Heart left ventricle (tissue), 16 donors: ENCODE data around the gene CCNT2. TPM values are rescaled to one million over a fixed set of nuclear protein-coding genes. Genes with fewer than 3 reads are reported as not detected.
"Not testable (repeated sequence)": the region's sequence is repeated elsewhere in the genome, so short reads cannot be mapped to it uniquely, and the experiment has no call there.

Experiments
- ATAC-seq, 4 donors: fragments of 200-7000 bp; cut with Tn5 transposase; one replicate each; pipeline ENCODE4 v1.9.1; 2020 to 2022; ENCODE audit warnings: moderate library complexity in 4 of 4, mild to moderate bottlenecking in 3 of 4, moderate number of reproducible peaks in 1 of 4
- DNase-seq, 5 donors: peaks; one replicate each; pipeline ENCODE4 v3.0.0-alpha.2; 2020
- H3K27ac ChIP-seq, 12 donors: fragments of 200-600 bp; sonication (generic) in 4 of 12; one replicate each; pipeline versions ENCODE4 v1.5.0 to v1.8.0; 2016 to 2022; ENCODE audit warnings: mild to moderate bottlenecking in 2 of 12
- H3K27me3 ChIP-seq, 9 donors: fragments of 200-600 bp; sonication (generic) in 2 of 9; one replicate each; pipeline versions ENCODE4 v1.5.1 to v1.8.0; 2016 to 2022; ENCODE audit warnings: mild to moderate bottlenecking in 3 of 9
- H3K36me3 ChIP-seq, 9 donors: fragments of 200-600 bp; sonication (generic) in 2 of 9; one replicate each; pipeline versions ENCODE4 v1.5.0 to v1.8.0; 2018 to 2022; ENCODE audit warnings: mild to moderate bottlenecking in 2 of 9
- H3K4me1 ChIP-seq, 12 donors: fragments of 200-600 bp; sonication (generic) in 4 of 12; one replicate each; pipeline versions ENCODE4 v1.5.0 to v1.8.0; 2016 to 2022; ENCODE audit warnings: mild to moderate bottlenecking in 3 of 12
- H3K4me3 ChIP-seq, 12 donors: fragments of 200-600 bp; sonication (generic) in 4 of 12; one replicate each; pipeline versions ENCODE4 v1.5.0 to v1.8.0; 2017 to 2022; ENCODE audit warnings: mild to moderate bottlenecking in 9 of 12, moderate library complexity in 4 of 12
- H3K9me3 ChIP-seq, 12 donors: fragments of 200-600 bp; sonication (generic) in 4 of 12; one replicate each; pipeline versions ENCODE4 v1.5.0 to v1.8.0; 2016 to 2022; ENCODE audit warnings: mild to moderate bottlenecking in 1 of 12
- POLR2A ChIP-seq, 2 donors: fragments of 450-650 bp; IDR thresholded peaks; one replicate each; pipeline ENCODE4 v1.6.1; 2017; ENCODE audit warnings: antibody characterized with exemption in 2 of 2, mild to moderate bottlenecking in 2 of 2, moderate library complexity in 2 of 2
- WGBS, 4 donors: extraction: QIAGEN DNeasy Blood & Tissue Kit in 2 of 4; methylation state at CpG; one replicate each; pipeline versions ENCODE4 v1.1.5 to v1.1.7; 2013 to 2018; 5-methylcytosine and 5-hydroxymethylcytosine counted together
- intact Hi-C, 10 donors: fragments of 100-400 bp; cut with DNase I; formaldehyde crosslinking; loops; one replicate each; pipeline versions ENCODE4 v1.11.1 to v1.14.2; 2022
- polyA plus RNA-seq, 2 donors: library from polyadenylated mRNA; stranded (reverse); fragments of 200-250 nt; gene quantifications; one replicate each; pipeline ENCODE4 v1.2.3, GENCODE V29; 2013
- total RNA-seq, 9 donors: library from RNA; depleted of rRNA in 2 of 9; stranded (reverse); fragments of >200 nt in 2 of 9; fragmentation: NEBNext Ultra II Directional in 3 of 9; extraction: Animal tissue kit (Norgen Biotek cat#: 25700) in 3 of 9; gene quantifications; one replicate each; pipeline versions ENCODE4 v1.1.0 to v1.2.4, GENCODE V29; 2016 to 2023
- TF ChIP-seq, protein P1 (sequence below), 12 donors: fragments of 200-600 bp; sonication (generic) in 4 of 12; IDR thresholded peaks; one replicate each; pipeline versions ENCODE4 v1.5.0 to v1.8.0; 2018 to 2022; ENCODE audit warnings: antibody characterized with exemption in 12 of 12, mild to moderate bottlenecking in 5 of 12
- donor health status: ischemic (EF 13 %, LVEDD 7.1; RV severe dilation, severe dysfunction).
- donor health status: healthy with polysubstance abuse.
- donor health status: DM: no; HTN: yes; CAD: no.
- donor health status: DM: no; HTN: no; CAD: no.
- donor health status: ischemic (EF 25% LVEDD 6.9; RV normal size, moderate dysfunction).
- donor health status: ischemic (EF 25% LVEDD 5.7; RV mildly dilated, moderate dysfunction).
- donor health status: healthy.
- donor health status: DM: yes; HTN: yes; CAD: no.
- donor health status: ischemic (EF 35%, LVEDD 5.7; RV mildly dilated, moderate dysfunction).
- donor health status: nonischemic (EF 11% LVEDD 7.7; RV severe dilation, severe dysfunction).
- donor health status: DM: yes; HTN: yes; CAD: no.
- donor health status: PGD.
- donor health status: ischemic (EF 29% LVEDD 5.4; RV normal size, mild dysfunction).
- donor health status: nonischemic (EF 23%, LVEDD 6.1; RV moderate dilation, normal function).

The CCNT2 gene
- total and polyA plus RNA-seq, 11 donors: 6.7 to 26.8 (median 19.2) TPM

GRCh38 chr2:134975281-134976009, 56.8 kb downstream of the CCNT2 start:
- peak in 3 of 4 donors; percentile 28 to 55 (median 49) for ATAC-seq
- WGBS, 4 donors: 84 to 95% (median 87%) methylated on average over 2 to 6 of the region's 6 CpGs
- no peaks in the 10 kb centered on the region for H3K27me3 ChIP-seq

GRCh38 chr2:134976074-134976702, 57.6 kb downstream of the CCNT2 start:
- Histone ChIP-seq H3K36me3 (no peaks in the 10 kb centered on the region), H3K27ac (no peak overlapping the region), H3K9me3 (peaks cover 0 to 26% (median 8%) of the 10 kb centered on the region in 12 donors), H3K4me3 (no peak overlapping the region), H3K4me1 (peaks cover 0 to 10% (median 0%) of the 10 kb centered on the region in 12 donors), H3K27me3 (no peaks in the 10 kb centered on the region)
- TF ChIP-seq, protein P1, sequence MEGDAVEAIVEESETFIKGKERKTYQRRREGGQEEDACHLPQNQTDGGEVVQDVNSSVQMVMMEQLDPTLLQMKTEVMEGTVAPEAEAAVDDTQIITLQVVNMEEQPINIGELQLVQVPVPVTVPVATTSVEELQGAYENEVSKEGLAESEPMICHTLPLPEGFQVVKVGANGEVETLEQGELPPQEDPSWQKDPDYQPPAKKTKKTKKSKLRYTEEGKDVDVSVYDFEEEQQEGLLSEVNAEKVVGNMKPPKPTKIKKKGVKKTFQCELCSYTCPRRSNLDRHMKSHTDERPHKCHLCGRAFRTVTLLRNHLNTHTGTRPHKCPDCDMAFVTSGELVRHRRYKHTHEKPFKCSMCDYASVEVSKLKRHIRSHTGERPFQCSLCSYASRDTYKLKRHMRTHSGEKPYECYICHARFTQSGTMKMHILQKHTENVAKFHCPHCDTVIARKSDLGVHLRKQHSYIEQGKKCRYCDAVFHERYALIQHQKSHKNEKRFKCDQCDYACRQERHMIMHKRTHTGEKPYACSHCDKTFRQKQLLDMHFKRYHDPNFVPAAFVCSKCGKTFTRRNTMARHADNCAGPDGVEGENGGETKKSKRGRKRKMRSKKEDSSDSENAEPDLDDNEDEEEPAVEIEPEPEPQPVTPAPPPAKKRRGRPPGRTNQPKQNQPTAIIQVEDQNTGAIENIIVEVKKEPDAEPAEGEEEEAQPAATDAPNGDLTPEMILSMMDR (IDR thresholded peaks at IDR 0.05): no peak
- TF ChIP-seq POLR2A (IDR thresholded peaks at IDR 0.05): no peak
- intact Hi-C loops: no loop called here
- peak in 3 of 4 donors; percentile 48 to 65 (median 52) for ATAC-seq
- no peak for DNase-seq
- WGBS, 4 donors: 44 to 62% (median 52%) methylated on average over 3 of the region's 3 CpGs

More at GRCh38 chr2:134975281-134976009, 56.8 kb downstream of the CCNT2 start:
- Histone ChIP-seq H3K4me1 (peaks cover 0 to 10% (median 0%) of the 10 kb centered on the region in 12 donors), H3K4me3 (no peak overlapping the region), H3K36me3 (no peaks in the 10 kb centered on the region), H3K9me3 (peaks cover 0 to 26% (median 8%) of the 10 kb centered on the region in 12 donors), H3K27ac (no peak overlapping the region)
- peak in 1 of 5 donors; percentile 26 for DNase-seq
- TF ChIP-seq, protein P1 (IDR thresholded peaks at IDR 0.05): no peak
- TF ChIP-seq POLR2A (IDR thresholded peaks at IDR 0.05): no peak
- intact Hi-C loops: no loop called here

- intact Hi-C loops, ATAC-seq, H3K4me3 ChIP-seq, H3K27ac ChIP-seq, H3K27me3 ChIP-seq, H3K36me3 ChIP-seq, DNase-seq, H3K4me1 ChIP-seq: not testable (repeated sequence)
- peaks cover 0 to 26% (median 8%) of the 10 kb centered on the region in 12 donors for H3K9me3 ChIP-seq
- 92 to 98% (median 92%) methylated on average over 5 of the region's 5 CpGs for WGBS, 4 donors
These were observed 58.5 kb downstream of the CCNT2 start for GRCh38 chr2:134977104-134977503.

- no peak for ATAC-seq
- no peak for DNase-seq
- 82 to 87% (median 85%) methylated on average over 4 of the region's 4 CpGs for WGBS, 4 donors
These were observed 60.6 kb downstream of the CCNT2 start for GRCh38 chr2:134979221-134979620.

More at GRCh38 chr2:134979221-134979620, 60.6 kb downstream of the CCNT2 start:
- Histone ChIP-seq H3K4me3 (no peak overlapping the region), H3K27me3 (no peaks in the 10 kb centered on the region), H3K9me3 (peaks cover 0 to 9% (median under 1%) of the 10 kb centered on the region in 12 donors), H3K4me1 (peaks cover 0 to 10% (median 0%) of the 10 kb centered on the region in 12 donors), H3K27ac (no peak overlapping the region), H3K36me3 (no peaks in the 10 kb centered on the region)
- TF ChIP-seq, protein P1 (IDR thresholded peaks at IDR 0.05): no peak
- no peak for TF ChIP-seq POLR2A (IDR thresholded peaks at IDR 0.05)
- intact Hi-C loops: no loop called here
